H9 (cell line): Measurements from ENCODE around the gene ITPRID2. TPM values are rescaled to one million over a fixed set of nuclear protein-coding genes. Genes with fewer than 3 reads are reported as not detected.

Experiments used
- DNase-seq: peaks from one replicate; pipeline ENCODE4 v3.0.0-alpha.2; 2017
- H2AFZ ChIP-seq: one replicate; pipeline ENCODE4 v1.6.1; 2013; ENCODE audit warnings: mild to moderate bottlenecking, low read length, control low read depth, moderate library complexity
- H2AK5ac ChIP-seq: 2 replicates; pipeline ENCODE4 v1.6.1; 2013; ENCODE audit warnings: low read length, control low read depth, mixed read lengths; ENCODE audit not compliant: insufficient read length
- H2BK120ac ChIP-seq: one replicate; pipeline ENCODE4 v1.6.1; 2013; ENCODE audit warnings: low read depth, mild to moderate bottlenecking, low read length, control low read depth, inconsistent platforms; ENCODE audit not compliant: poor library complexity, severe bottlenecking
- H2BK12ac ChIP-seq: 2 replicates; pipeline ENCODE4 v1.6.1; 2013; ENCODE audit warnings: low read length, control low read depth, mixed read lengths, low read depth; ENCODE audit not compliant: insufficient read length
- H2BK15ac ChIP-seq: 2 replicates; pipeline ENCODE4 v1.6.1; 2013; ENCODE audit warnings: low read depth, low read length, control low read depth
- H2BK20ac ChIP-seq: one replicate; pipeline ENCODE4 v1.6.1; 2013; ENCODE audit warnings: low read depth, mild to moderate bottlenecking, low read length, control low read depth, inconsistent platforms; ENCODE audit not compliant: poor library complexity, severe bottlenecking
- H2BK5ac ChIP-seq: 2 replicates; pipeline ENCODE4 v1.6.1; 2013; ENCODE audit warnings: low read length, control low read depth, mixed read lengths; ENCODE audit not compliant: insufficient read length
- H3K14ac ChIP-seq: 2 replicates; pipeline ENCODE4 v1.6.1; 2013; ENCODE audit warnings: low read length, control low read depth; ENCODE audit not compliant: insufficient read depth
- H3K18ac ChIP-seq: 2 replicates; pipeline ENCODE4 v1.6.1; 2013; ENCODE audit warnings: low read depth, mild to moderate bottlenecking, mixed read lengths, low read length, control low read depth; ENCODE audit not compliant: insufficient read length
- H3K23ac ChIP-seq: 2 replicates; pipeline ENCODE4 v1.6.1; 2013; ENCODE audit warnings: low read length, control low read depth, mixed read lengths, low read depth; ENCODE audit not compliant: insufficient read length
- H3K23me2 ChIP-seq: 2 replicates; pipeline ENCODE4 v1.6.1; 2013; ENCODE audit warnings: low read depth, mild to moderate bottlenecking, mixed read lengths, low read length, control low read depth; ENCODE audit not compliant: insufficient read length, poor library complexity, severe bottlenecking
- H3K27ac ChIP-seq: 2 replicates; pipeline ENCODE4 v1.5.1; 2013; ENCODE audit warnings: low read length, control low read depth, mixed read lengths, low read depth; ENCODE audit not compliant: insufficient read length
- H3K27me3 ChIP-seq: 2 replicates; pipeline ENCODE4 v1.6.1; 2013; ENCODE audit warnings: low read length, control low read depth, inconsistent platforms; ENCODE audit not compliant: insufficient read depth
- H3K4ac ChIP-seq: 2 replicates; pipeline ENCODE4 v1.6.1; 2013; ENCODE audit warnings: low read depth, mild to moderate bottlenecking, control low read depth, inconsistent platforms, low read length, moderate library complexity
- H3K4me1 ChIP-seq: 2 replicates; pipeline ENCODE4 v1.6.1; 2013; ENCODE audit warnings: low read length, control low read depth, inconsistent platforms; ENCODE audit not compliant: insufficient read depth
- H3K4me2 ChIP-seq: 2 replicates; pipeline ENCODE4 v1.6.1; 2013; ENCODE audit warnings: low read length, control low read depth, mixed read lengths; ENCODE audit not compliant: insufficient read length, insufficient read depth
- H3K56ac ChIP-seq: 2 replicates; pipeline ENCODE4 v1.6.1; 2013; ENCODE audit warnings: low read depth, mild to moderate bottlenecking, mixed read lengths, low read length, control low read depth; ENCODE audit not compliant: insufficient read length
- H3K79me1 ChIP-seq: 2 replicates; pipeline ENCODE4 v1.6.1; 2013; ENCODE audit warnings: low read depth, mild to moderate bottlenecking, moderate library complexity, low read length, control low read depth, inconsistent platforms; ENCODE audit not compliant: insufficient read depth, poor library complexity, severe bottlenecking
- H3K79me2 ChIP-seq: 2 replicates; pipeline ENCODE4 v1.6.1; 2013; ENCODE audit warnings: low read length, control low read depth, inconsistent platforms; ENCODE audit not compliant: insufficient read depth
- H3K9ac ChIP-seq: 2 replicates; pipeline ENCODE4 v1.6.1; 2013; ENCODE audit warnings: low read length, control low read depth, mixed read lengths; ENCODE audit not compliant: insufficient read length; ENCODE audit errors: extremely low read depth
- H3K9me3 ChIP-seq: one replicate; pipeline ENCODE4 v1.6.1; 2013; ENCODE audit warnings: low read depth, low read length, inconsistent platforms; ENCODE audit not compliant: control insufficient read depth
- H3T11ph ChIP-seq: one replicate; pipeline ENCODE4 v1.6.1; 2013; ENCODE audit warnings: mild to moderate bottlenecking, low read length, control low read depth, inconsistent platforms
- H4K20me1 ChIP-seq: one replicate; pipeline ENCODE4 v1.6.1; 2013; ENCODE audit not compliant: control insufficient read depth, insufficient read length, insufficient read depth
- H4K5ac ChIP-seq: 2 replicates; pipeline ENCODE4 v1.6.1; 2013; ENCODE audit warnings: low read depth, mild to moderate bottlenecking, mixed read lengths, low read length, control low read depth; ENCODE audit not compliant: insufficient read length
- H4K8ac ChIP-seq: replicated peaks from 2 replicates; pipeline ENCODE4 v1.6.1; 2013; ENCODE audit warnings: low read length, control low read depth, mixed read lengths, low read depth; ENCODE audit not compliant: insufficient read length
- H4K91ac ChIP-seq: 2 replicates; pipeline ENCODE4 v1.6.1; 2013; ENCODE audit warnings: low read depth, mild to moderate bottlenecking, moderate library complexity, mixed read lengths, low read length, control low read depth; ENCODE audit not compliant: insufficient read length
- H3K27ac Mint-ChIP-seq, 3 experiments: 2 replicates in 2 of 3; 3 replicates in 1 of 3; pipeline ENCODE4 v1.8.0; 2020 to 2021; ENCODE audit warnings: mixed read lengths in 3 of 3, mild to moderate bottlenecking in 1 of 3, moderate library complexity in 1 of 3
- H3K27me3 Mint-ChIP-seq: 2 replicates; pipeline ENCODE4 v1.8.0; 2021; ENCODE audit warnings: low read depth, mild to moderate bottlenecking, moderate library complexity, mixed read lengths
- H3K36me3 Mint-ChIP-seq, 3 experiments: 2 replicates in 2 of 3; 3 replicates in 1 of 3; pipeline ENCODE4 v1.8.0; 2020 to 2021; ENCODE audit warnings: low read depth in 3 of 3, mixed read lengths in 3 of 3; ENCODE audit not compliant: insufficient read depth in 1 of 3
- H3K4me1 Mint-ChIP-seq, 2 experiments: 2 replicates each; pipeline ENCODE4 v1.8.0; 2020; ENCODE audit warnings: mixed read lengths in 2 of 2
- H3K4me3 Mint-ChIP-seq, 2 experiments: 2 replicates in 1 of 2; 3 replicates in 1 of 2; pipeline ENCODE4 v1.8.0; 2020 to 2021; ENCODE audit warnings: mild to moderate bottlenecking in 2 of 2, mixed read lengths in 2 of 2, moderate library complexity in 1 of 2
- H3K9me3 Mint-ChIP-seq, 2 experiments: 2 replicates in 1 of 2; 3 replicates in 1 of 2; pipeline ENCODE4 v1.8.0; 2020; ENCODE audit warnings: mild to moderate bottlenecking in 2 of 2, mixed read lengths in 2 of 2, moderate library complexity in 1 of 2
- CTCF ChIP-seq: fragments of 200-600 bp; sonication (generic); conservative IDR thresholded peaks from 3 replicates; pipeline ENCODE4 v1.8.0; 2021; ENCODE audit warnings: antibody characterized with exemption, mild to moderate bottlenecking
- total RNA-seq: library from RNA; stranded (reverse); gene quantifications from 2 replicates; pipeline ENCODE4 v1.2.1, GENCODE V29; 2021

Gene ITPRID2
- total RNA-seq, 1 experiment from 2014 or later, result 12.0 TPM

- Histone ChIP-seq H2AK5ac (no peak overlapping the region), H3K56ac (no peak overlapping the region), H4K20me1 (no peaks in the 10 kb centered on the region), H3K9me3 (no peaks in the 10 kb centered on the region), H3K14ac (no peak overlapping the region), H3K4me2 (no peak overlapping the region), H3K23me2 (no peaks in the 10 kb centered on the region), H3T11ph (no peak overlapping the region), H3K4me1 (no peaks in the 10 kb centered on the region; the same call in 1 of the 2 replicates), H4K8ac (no peak overlapping the region), H3K27me3 (no peaks in the 10 kb centered on the region), H4K91ac (no peak overlapping the region), H2BK120ac (no peak overlapping the region), H2BK20ac (no peak overlapping the region), H3K27ac (no peak overlapping the region), H3K79me1 (no peaks in the 10 kb centered on the region), H2BK15ac (no peak overlapping the region), H3K18ac (no peak overlapping the region), H2AFZ (no peak overlapping the region), H2BK12ac (no peak overlapping the region), H3K4ac (no peak overlapping the region), H4K5ac (no peak overlapping the region), H3K79me2 (no peaks in the 10 kb centered on the region), H2BK5ac (no peak overlapping the region), H3K23ac (no peak overlapping the region), H3K9ac (no peak overlapping the region)
- Mint-ChIP-seq H3K36me3 (no peaks in the 10 kb centered on the region), H3K4me3 (no peak overlapping the region), H3K27me3 (no peaks in the 10 kb centered on the region), H3K4me1 (peaks cover 6 to 10% of the 10 kb centered on the region in 2 experiments; a peak in 3 of 4 replicates), H3K27ac (no peak overlapping the region), H3K9me3 (no peaks in the 10 kb centered on the region)
- DNase-seq, result no peak
- TF ChIP-seq CTCF, result no peak
Observed at GRCh38 chr2:181949047-181949446, 57.5 kb downstream of the ITPRID2 start.
